GM21515 (cell line): ENCODE measurements around the gene ZDHHC9.

Experiments
- ATAC-seq: cut with Tn5 transposase; IDR thresholded peaks from one replicate; pipeline ENCODE4 v1.9.1; 2021; ENCODE audit not compliant: unreplicated experiment

Gene ZDHHC9

DNA sequence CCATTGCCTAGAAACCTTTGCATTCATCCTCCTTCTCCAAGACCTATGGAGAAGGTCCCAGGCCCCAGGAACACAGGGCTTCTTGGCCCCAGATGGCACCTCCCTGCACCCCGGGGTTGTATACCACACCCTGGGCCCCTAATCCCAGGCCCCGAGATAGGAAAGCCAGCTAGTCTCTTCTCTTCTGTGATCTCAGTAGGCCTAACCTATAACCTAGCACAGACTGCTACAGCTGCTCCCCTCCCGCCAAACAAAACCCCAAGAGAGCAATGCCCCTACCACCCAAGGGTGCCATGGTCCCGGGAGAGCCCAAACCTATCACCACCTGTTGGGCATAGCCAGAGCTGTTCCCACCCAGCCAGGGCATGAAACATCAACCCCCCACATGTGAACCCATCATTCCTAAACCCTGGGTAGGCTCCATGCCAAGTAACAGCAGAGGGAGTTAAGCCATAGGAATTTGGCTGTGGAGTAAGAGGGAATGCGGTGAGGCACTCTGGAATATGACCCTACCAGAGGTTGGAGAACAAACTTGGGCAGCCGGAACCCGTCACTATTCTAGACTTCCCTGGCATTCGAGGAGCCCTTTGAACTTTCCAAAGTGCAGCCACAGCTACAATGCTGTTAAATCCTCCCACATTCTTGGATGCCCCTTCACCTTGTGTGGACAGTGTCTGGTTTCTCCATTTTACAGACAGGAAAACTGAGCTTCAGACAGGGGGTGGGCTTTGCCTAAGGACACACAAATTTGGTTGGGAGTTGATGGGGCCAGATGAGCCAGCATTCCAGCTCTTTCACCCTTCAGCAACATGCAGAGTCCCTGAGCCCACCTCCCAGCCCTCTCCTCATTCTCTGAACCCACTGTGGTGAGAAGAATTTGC is 74.9 kb downstream of the ZDHHC9 start:
- no peak for ATAC-seq

DNA sequence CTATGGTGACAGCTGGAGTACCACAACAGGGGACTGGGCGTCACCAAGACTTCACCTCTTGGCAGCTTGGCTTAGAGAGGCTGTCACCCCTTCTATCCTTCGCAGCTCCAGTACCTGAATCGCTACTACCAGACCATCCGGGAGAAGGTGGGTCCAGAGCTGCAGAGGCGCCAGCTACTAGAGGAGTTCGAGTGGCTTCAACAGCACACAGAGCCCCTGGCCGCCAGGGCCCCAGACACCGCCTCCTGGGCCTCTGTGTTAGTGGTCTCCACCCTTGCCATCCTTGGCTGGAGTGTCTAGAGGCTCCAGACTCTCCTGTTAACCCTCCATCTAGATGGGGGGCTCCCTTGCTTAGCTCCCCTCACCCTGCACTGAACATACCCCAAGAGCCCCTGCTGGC is 75.5 kb downstream of the ZDHHC9 start:
- no peak for ATAC-seq

DNA sequence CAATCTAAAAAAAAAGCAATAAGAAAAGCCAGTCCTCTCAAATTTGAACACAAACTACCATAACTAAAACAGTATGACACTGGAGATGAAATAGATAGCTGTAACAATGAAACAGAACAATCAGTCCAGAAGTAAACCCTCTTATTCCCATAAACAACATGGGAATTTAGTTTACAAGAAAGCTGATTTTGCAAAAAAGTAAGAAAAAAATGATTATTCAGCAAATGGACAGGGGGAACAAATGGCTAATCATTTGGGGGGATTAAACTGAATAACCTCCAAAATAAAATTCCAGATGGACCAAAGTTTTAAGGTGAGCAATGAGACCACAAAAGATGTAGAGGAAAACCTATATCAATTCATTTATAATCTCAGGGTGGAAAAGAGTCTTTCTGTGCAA is 80.0 kb downstream of the ZDHHC9 start:
- ATAC-seq = no peak

DNA sequence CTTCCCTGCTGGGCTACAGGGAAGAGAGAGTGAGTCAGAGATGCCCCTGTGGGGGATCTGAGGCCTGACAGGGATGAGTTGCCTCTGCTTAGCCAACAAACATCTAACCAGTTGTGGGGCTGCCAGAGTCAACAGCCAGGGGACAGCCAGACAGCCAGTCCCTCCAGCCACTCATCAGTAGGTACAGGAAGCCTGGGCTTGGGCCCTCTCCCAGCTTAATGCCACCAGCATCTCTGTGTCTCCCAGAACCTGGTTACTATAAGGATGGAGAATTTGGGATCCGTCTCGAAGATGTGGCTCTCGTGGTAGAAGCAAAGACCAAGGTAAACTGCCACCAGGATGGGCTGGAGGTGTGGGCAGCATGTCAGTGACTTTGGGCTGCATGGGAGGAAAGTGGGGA is 81.2 kb downstream of the ZDHHC9 start:
- no peak for ATAC-seq

DNA sequence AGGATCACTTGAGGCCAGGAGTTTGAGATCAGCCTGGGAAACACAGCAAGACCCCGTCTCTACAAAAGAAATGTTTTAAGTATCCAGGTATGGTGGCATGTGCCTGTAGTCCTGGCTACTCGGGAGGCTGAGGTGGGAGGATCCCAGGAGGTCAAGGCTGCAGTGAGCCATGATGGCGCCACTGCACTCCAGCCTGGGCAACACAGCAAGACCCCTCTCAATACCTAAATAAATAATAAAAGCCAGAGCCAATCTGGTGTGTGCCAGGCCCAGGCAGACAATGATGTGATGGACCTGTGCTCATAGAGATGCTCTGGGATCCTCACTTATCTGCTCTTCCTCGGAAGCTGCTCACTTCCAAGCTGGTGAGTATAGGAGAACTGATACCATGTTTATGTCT is 82.1 kb downstream of the ZDHHC9 start:
- ATAC-seq = no peak

DNA sequence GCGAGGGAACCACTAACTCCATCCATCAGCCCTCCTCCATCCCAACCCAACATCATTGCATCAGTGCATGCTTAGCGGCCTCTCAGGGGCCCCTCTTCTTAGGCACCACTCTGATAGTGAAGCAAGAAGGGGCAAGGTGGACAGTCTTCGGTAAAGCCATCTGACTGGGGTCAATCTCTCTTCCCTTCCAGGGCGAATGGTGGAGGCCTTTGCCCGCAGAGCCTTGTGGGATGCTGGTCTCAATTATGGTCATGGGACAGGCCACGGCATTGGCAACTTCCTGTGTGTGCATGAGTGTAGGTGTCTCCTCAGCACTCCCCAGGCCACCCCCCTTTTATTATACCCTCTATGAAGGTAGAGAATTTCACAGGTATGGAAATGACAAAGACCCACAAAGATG is 82.7 kb downstream of the ZDHHC9 start:
- no peak for ATAC-seq

DNA sequence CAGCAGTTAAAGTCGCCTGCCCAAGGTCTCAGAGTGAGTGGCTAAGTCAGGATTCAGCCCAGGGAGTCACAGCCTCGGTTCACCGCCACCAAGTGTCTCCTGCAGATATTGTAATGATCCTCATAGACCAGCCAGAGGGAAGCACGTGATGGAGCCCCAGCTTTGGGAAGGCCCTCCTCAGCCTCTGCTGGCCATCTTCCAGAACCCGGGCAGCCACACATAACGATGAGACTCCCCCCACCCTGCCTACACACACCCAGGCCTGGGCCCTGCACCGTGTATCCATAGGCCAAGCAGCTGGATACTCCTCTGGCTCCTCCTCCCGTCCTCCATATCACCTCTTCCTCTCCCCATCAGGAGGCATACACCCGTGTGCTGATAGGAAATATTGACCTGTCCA is 83.5 kb downstream of the ZDHHC9 start:
- ATAC-seq = no peak

DNA sequence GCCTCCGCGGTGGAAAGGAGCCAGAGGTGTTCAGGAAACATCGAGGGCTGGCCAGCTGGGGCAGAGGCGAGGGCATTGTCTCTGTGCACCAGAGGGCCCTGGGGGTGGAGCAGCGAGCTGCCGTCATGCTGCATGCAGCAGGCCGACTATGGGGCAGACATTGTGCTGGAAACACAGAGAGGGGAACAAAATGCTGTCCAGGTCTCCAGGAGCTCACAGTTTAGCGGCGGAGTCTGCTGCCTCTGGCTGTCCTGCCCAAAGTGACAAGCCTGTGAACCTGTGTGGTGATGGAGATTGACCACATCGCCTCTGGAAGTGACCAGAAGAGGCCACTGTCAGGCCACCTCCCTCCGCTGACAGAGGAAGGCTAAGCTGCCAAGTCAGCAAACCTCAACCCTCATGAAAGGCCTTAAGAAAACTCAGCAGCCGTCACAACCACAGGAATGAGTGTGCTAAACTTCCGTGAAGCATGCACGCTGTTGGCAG is 84.1 kb downstream of the ZDHHC9 start:
- no peak for ATAC-seq

DNA sequence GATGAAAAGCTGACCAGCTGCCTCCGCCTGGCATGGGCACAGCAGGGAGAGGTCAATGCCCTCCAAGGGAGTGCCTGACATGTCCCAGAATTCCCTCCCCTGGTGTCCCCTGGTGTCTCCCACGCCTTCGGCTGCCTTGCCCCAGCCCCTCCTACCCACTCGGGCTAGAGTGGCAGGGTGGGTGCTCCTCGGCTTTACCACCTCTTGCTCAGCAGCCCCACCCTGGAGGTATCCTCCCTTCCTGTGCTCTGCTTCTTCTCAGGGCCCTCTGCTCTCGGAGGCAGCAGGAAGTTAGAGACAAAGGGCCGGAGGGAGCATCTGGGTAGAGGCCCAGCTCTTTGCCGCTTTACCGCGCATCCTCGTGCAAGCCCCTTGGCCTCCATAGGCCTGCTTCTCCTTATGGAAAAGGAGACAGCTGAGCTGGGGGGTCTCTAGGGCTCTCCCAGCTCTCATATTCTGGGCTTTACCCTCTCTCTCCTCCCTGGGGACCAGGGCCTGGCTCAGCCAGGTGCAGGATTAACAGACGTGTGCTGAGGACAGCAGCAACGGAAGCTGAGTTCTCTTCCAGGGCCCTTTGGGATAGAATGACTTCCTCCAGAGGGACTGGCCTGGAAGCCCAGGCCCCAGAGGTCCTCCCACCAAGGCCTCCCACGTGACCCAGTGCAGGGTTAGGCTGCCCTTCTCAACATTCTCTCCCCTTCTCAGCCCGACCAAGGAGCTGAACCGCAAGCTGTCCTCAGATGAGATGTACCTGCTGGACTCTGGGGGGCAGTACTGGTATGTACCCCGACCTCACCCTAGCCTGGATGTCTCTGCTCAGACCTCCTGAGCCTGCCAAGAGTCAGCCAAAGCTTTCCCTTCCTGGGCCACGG is 87.7 kb downstream of the ZDHHC9 start:
- ATAC-seq = no peak

DNA sequence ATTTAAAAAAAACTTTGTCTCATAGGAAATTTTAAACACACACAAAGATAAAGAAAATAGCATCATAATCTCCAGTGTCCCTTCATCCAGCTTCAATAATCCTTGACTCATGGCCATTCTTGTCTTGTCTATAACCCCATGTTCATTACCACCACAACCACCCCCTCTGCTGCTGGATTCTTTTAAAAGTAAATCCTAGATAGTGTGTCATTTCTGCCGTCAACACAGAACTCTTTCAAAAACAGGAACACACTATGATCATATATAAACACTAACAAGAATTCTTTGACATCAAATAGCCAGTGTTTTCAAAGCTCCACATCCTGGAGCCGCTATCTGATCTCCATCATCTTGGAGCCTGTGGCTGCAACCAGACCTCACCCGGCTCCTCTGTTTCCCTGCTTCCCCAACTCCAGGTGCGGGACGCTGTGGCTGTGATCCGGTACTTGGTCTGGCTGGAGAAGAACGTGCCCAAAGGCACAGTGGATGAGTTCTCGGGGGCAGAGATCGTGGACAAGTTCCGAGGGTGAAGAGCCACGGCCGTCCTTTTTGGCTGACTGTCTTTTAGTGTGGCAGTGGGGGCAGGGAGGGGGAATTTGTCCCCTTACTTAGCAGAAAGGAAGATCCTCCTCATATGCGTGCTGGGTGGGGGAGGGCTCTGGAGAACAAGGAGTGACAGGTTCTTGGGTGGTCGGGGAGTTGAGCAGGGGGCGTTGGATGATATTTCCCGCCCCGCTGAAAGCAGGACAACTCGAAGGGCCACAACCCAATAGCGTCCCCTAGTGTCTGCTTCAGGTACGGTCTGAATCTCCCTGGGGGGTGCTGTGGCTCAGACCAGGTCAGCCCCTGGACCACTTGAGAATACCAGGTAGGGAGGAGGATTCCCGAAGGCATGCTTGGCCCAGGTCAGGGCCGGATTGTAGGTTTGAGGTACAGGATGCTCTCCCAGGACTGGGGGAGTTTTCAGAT is 89.3 kb downstream of the ZDHHC9 start:
- no peak for ATAC-seq
